HCT116 (cell line): ENCODE measurements around the gene RLN1. TPM values are rescaled to one million over a fixed set of nuclear protein-coding genes. Genes with fewer than 3 reads are reported as not detected.

ENCODE experiments used
- ATAC-seq: fragments of 200-7000 bp; cut with Tn5 transposase; 2 replicates; pipeline ENCODE4 v1.9.1; 2020; ENCODE audit warnings: mild to moderate bottlenecking, moderate library complexity
- BruUV-seq: library from RNA; stranded (reverse); fragments of 400-500 nt; replicated peaks from 2 replicates; lab custom pipeline; 2021; lab: Mats Ljungman, UMichigan
- CTCF ChIA-PET: fragments of 300-600 bp; sonication (Branson Sonifier 250); formaldehyde crosslinking; loops from one replicate; lab custom pipeline; 2021; ENCODE audit warnings: antibody characterized with exemption; lab: Charles Lee
- POLR2A ChIA-PET: fragments of 300-600, 350-600 bp; sonication (Branson Sonifier 250); formaldehyde crosslinking; loops from one replicate; lab custom pipeline; 2021; ENCODE audit warnings: antibody characterized with exemption; lab: Charles Lee
- RAD21 ChIA-PET, 2 experiments: fragments of 300-600 bp; sonication (Branson Sonifier 250); formaldehyde crosslinking; loops; one replicate each; lab custom pipeline; 2023; ENCODE audit warnings: low total read pairs in 2 of 2; ENCODE audit not compliant: uncharacterized antibody in 2 of 2, unreplicated experiment in 2 of 2, low non-redundant PET in 1 of 2; lab: Charles Lee
- DNase-seq: peaks from one replicate; pipeline ENCODE4 v3.0.0-alpha.2; 2010; ENCODE audit warnings: low read depth, low spot score
- H2AFZ ChIP-seq: fragments of 200-600 bp; shearing (Covaris generic), sonication (generic); 2 replicates; pipeline ENCODE4 v1.6.1; 2017; ENCODE audit warnings: low read depth, mixed run types, mixed read lengths, antibody characterized with exemption, low read length; ENCODE audit not compliant: poor library complexity, severe bottlenecking
- H3K27ac ChIP-seq: 2 replicates; pipeline ENCODE4 v1.5.1; 2012; ENCODE audit warnings: low read depth, low read length
- H3K27me3 ChIP-seq: fragments of 200-600 bp; sonication (generic); 2 replicates; pipeline ENCODE4 v1.6.1; 2016; ENCODE audit warnings: mixed run types, low read length, mixed read lengths; ENCODE audit not compliant: insufficient read depth
- H3K36me3 ChIP-seq, 2 experiments: fragments of 200-500 bp in 1 of 2; fragments of 200-600 bp in 1 of 2; sonication (Bioruptor generic) in 1 of 2; sonication (generic) in 1 of 2; 2 replicates each; pipeline versions ENCODE4 v1.5.1 to v1.6.1; 2014 to 2016; ENCODE audit warnings: low read length in 2 of 2, inconsistent platforms in 1 of 2, mixed read lengths in 1 of 2, mixed run types in 1 of 2; ENCODE audit not compliant: insufficient read depth in 2 of 2, control insufficient read depth in 1 of 2
- H3K4me1 ChIP-seq, 2 experiments: fragments of 200-600 bp in 1 of 2; sonication (generic) in 1 of 2; 2 replicates each; pipeline versions ENCODE4 v1.5.1 to v1.6.1; 2012 to 2017; ENCODE audit warnings: low read length in 2 of 2, inconsistent platforms in 1 of 2, mild to moderate bottlenecking in 1 of 2, mixed read lengths in 1 of 2, mixed run types in 1 of 2, moderate library complexity in 1 of 2; ENCODE audit not compliant: insufficient read depth in 2 of 2, control insufficient read depth in 1 of 2
- H3K4me2 ChIP-seq: fragments of 200-600 bp; sonication (generic); 2 replicates; pipeline ENCODE4 v1.6.1; 2017; ENCODE audit warnings: mixed run types, low read length, mixed read lengths
- H3K4me3 ChIP-seq, 2 experiments: fragments of 200-600 bp in 1 of 2; sonication (generic) in 1 of 2; replicated peaks in 1 of 2; 2 replicates each; pipeline ENCODE4 v1.5.1; 2011 to 2016; ENCODE audit warnings: low read length in 2 of 2, control low read depth in 1 of 2, low read depth in 1 of 2, mild to moderate bottlenecking in 1 of 2, mixed read lengths in 1 of 2, mixed run types in 1 of 2
- H3K79me2 ChIP-seq: fragments of 200-600 bp; sonication (generic); 2 replicates; pipeline ENCODE4 v1.6.1; 2017; ENCODE audit warnings: mild to moderate bottlenecking, mixed run types, low read length, moderate library complexity, mixed read lengths; ENCODE audit not compliant: insufficient read depth
- H3K9ac ChIP-seq: fragments of 200-600 bp; sonication (generic); 2 replicates; pipeline ENCODE4 v1.6.1; 2016; ENCODE audit warnings: low read length, mixed read lengths
- H3K9me2 ChIP-seq: fragments of 200-600 bp; sonication (generic), shearing (Covaris generic); 2 replicates; pipeline ENCODE4 v1.6.1; 2017; ENCODE audit warnings: mixed run types, mild to moderate bottlenecking, moderate library complexity; ENCODE audit not compliant: insufficient read depth
- H3K9me3 ChIP-seq, 2 experiments: fragments of 200-500 bp in 1 of 2; fragments of 200-600 bp in 1 of 2; sonication (Bioruptor generic) in 1 of 2; sonication (generic) in 1 of 2; 2 replicates each; pipeline ENCODE4 v1.6.1; 2014 to 2017; ENCODE audit warnings: low read length in 2 of 2, mixed read lengths in 2 of 2, inconsistent platforms in 1 of 2, low read depth in 1 of 2, mild to moderate bottlenecking in 1 of 2, mixed run types in 1 of 2, moderate library complexity in 1 of 2; ENCODE audit not compliant: control insufficient read depth in 1 of 2, insufficient read depth in 1 of 2
- H4K20me1 ChIP-seq: fragments of 200-600 bp; sonication (generic), shearing (Covaris generic); 2 replicates; pipeline ENCODE4 v1.6.1; 2017; ENCODE audit warnings: mixed run types, mild to moderate bottlenecking, moderate library complexity; ENCODE audit not compliant: insufficient read depth
- CBX3 ChIP-seq: IDR thresholded peaks from 2 replicates; pipeline ENCODE4 v1.6.1; 2012; ENCODE audit warnings: low read depth
- EGR1 ChIP-seq: IDR thresholded peaks from 2 replicates; pipeline ENCODE4 v1.6.1; 2012; ENCODE audit warnings: low read depth
- ELF1 ChIP-seq: IDR thresholded peaks from 2 replicates; pipeline ENCODE4 v1.6.1; 2012; ENCODE audit warnings: low read depth, borderline replicate concordance
- EZH2 ChIP-seq: fragments of 200-600 bp; sonication (generic); IDR thresholded peaks from 2 replicates; pipeline ENCODE4 v1.6.1; 2017; ENCODE audit warnings: antibody characterized with exemption, mixed run types
- EZH2phosphoT487 ChIP-seq: fragments of 200-600 bp; IDR thresholded peaks from 2 replicates; pipeline ENCODE4 v1.6.1; 2018; ENCODE audit warnings: antibody characterized with exemption, borderline replicate concordance
- FOSL1 ChIP-seq: IDR thresholded peaks from 2 replicates; pipeline ENCODE4 v1.6.1; 2012; ENCODE audit warnings: low read depth
- JUND ChIP-seq: IDR thresholded peaks from 2 replicates; pipeline ENCODE4 v1.6.1; 2012
- RAD21 ChIP-seq: IDR thresholded peaks from 2 replicates; pipeline ENCODE4 v1.6.1; 2012; ENCODE audit warnings: low read depth, mild to moderate bottlenecking
- TCF7L2 ChIP-seq: IDR thresholded peaks from 2 replicates; pipeline ENCODE4 v1.7.0; 2011; ENCODE audit warnings: borderline replicate concordance, inconsistent platforms; ENCODE audit not compliant: insufficient read depth, insufficient read length; ENCODE audit errors: extremely low read depth
- YY1 ChIP-seq: IDR thresholded peaks from 2 replicates; pipeline ENCODE4 v1.6.1; 2011; ENCODE audit warnings: low read length, low read depth, moderate library complexity, mild to moderate bottlenecking; ENCODE audit not compliant: insufficient replicate concordance; ENCODE audit errors: extremely low read depth
- ZFX ChIP-seq: fragments of 450-650 bp; IDR thresholded peaks from 2 replicates; pipeline ENCODE4 v1.6.1; 2017
- ZNF274 ChIP-seq: fragments of 200-500 bp; sonication (Bioruptor generic); IDR thresholded peaks from 2 replicates; pipeline ENCODE4 v1.6.1; 2014; ENCODE audit warnings: mild to moderate bottlenecking, low read depth, low read length, inconsistent platforms
- intact Hi-C: fragments of 100-400 bp; cut with micrococcal nuclease; formaldehyde crosslinking; loops from 2 replicates; pipeline ENCODE4 v1.10.0; 2022
- total RNA-seq: library from RNA; stranded (reverse); gene quantifications from one replicate; pipeline ENCODE4 v1.2.1, GENCODE V29; 2021; ENCODE audit not compliant: unreplicated experiment
- TF ChIP-seq, protein P1 (sequence below): IDR thresholded peaks from 2 replicates; pipeline ENCODE4 v1.6.1; 2012
- TF ChIP-seq, protein P2 (sequence below): IDR thresholded peaks from 2 replicates; pipeline ENCODE4 v1.6.1; 2011; ENCODE audit warnings: mild to moderate bottlenecking, low read length, moderate library complexity; ENCODE audit not compliant: insufficient replicate concordance; ENCODE audit errors: extremely low read depth
- TF ChIP-seq, protein P3 (sequence below): IDR thresholded peaks from 2 replicates; pipeline ENCODE4 v1.6.1; 2012; ENCODE audit warnings: low read depth

The RLN1 gene
- total RNA-seq, 1 experiment from 2014 or later, result not detected

GRCh38 chr9:5310851-5311250, 28.8 kb downstream of the RLN1 start:
- CTCF ChIA-PET, result no interaction called here
- Histone ChIP-seq H4K20me1 (no peaks in the 10 kb centered on the region), H3K4me1 (no peaks in the 10 kb centered on the region), H2AFZ (no peak overlapping the region), H3K36me3 (no peaks in the 10 kb centered on the region), H3K4me2 (no peak overlapping the region), H3K27ac (no peak overlapping the region), H3K27me3 (no peaks in the 10 kb centered on the region), H3K9ac (no peak overlapping the region), H3K79me2 (no peaks in the 10 kb centered on the region), H3K4me3 (no peak overlapping the region), H3K9me2 (no peaks in the 10 kb centered on the region), H3K9me3 (no peaks in the 10 kb centered on the region)
- POLR2A ChIA-PET, result no interaction called here
- DNase-seq (no peak), ATAC-seq (no peak)
- no TSS peak for BruUV-seq
- RAD21 ChIA-PET, result interaction anchor here in 1 of 2 experiments (0.7 kb wide), 1 partner anchor 125 kb away, joined by 3 read pairs; no protein-coding TSS in a partner anchor
- TF ChIP-seq ZNF274 (no peak), ZFX (no peak), ELF1 (no peak), EGR1 (no peak), RAD21 (no peak)
- TF ChIP-seq, protein P1, sequence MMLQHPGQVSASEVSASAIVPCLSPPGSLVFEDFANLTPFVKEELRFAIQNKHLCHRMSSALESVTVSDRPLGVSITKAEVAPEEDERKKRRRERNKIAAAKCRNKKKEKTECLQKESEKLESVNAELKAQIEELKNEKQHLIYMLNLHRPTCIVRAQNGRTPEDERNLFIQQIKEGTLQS, result no peak
- intact Hi-C loops, result no loop called here

- Histone ChIP-seq H3K4me2 (no peak overlapping the region), H3K27ac (no peak overlapping the region), H2AFZ (no peak overlapping the region), H3K36me3 (no peaks in the 10 kb centered on the region), H3K27me3 (no peaks in the 10 kb centered on the region), H3K4me1 (no peaks in the 10 kb centered on the region), H4K20me1 (no peaks in the 10 kb centered on the region), H3K9ac (no peak overlapping the region), H3K9me2 (no peaks in the 10 kb centered on the region), H3K4me3 (no peak overlapping the region), H3K79me2 (no peaks in the 10 kb centered on the region), H3K9me3 (no peaks in the 10 kb centered on the region)
- intact Hi-C loops, result no loop called here
- no peak for ATAC-seq
- POLR2A ChIA-PET, result no interaction called here
- DNase-seq, result no peak
- CTCF ChIA-PET, result no interaction called here
- no peak for TF ChIP-seq EGR1
- TF ChIP-seq JUND, result no peak
- no peak for TF ChIP-seq ELF1
- TF ChIP-seq, protein P1, result no peak
- no peak for TF ChIP-seq YY1
- no peak for TF ChIP-seq FOSL1
- TF ChIP-seq, protein P2, sequence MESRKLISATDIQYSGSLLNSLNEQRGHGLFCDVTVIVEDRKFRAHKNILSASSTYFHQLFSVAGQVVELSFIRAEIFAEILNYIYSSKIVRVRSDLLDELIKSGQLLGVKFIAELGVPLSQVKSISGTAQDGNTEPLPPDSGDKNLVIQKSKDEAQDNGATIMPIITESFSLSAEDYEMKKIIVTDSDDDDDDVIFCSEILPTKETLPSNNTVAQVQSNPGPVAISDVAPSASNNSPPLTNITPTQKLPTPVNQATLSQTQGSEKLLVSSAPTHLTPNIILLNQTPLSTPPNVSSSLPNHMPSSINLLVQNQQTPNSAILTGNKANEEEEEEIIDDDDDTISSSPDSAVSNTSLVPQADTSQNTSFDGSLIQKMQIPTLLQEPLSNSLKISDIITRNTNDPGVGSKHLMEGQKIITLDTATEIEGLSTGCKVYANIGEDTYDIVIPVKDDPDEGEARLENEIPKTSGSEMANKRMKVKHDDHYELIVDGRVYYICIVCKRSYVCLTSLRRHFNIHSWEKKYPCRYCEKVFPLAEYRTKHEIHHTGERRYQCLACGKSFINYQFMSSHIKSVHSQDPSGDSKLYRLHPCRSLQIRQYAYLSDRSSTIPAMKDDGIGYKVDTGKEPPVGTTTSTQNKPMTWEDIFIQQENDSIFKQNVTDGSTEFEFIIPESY, result no peak
- no peak for TF ChIP-seq EZH2phosphoT487
- TF ChIP-seq CBX3, result no peak
- TF ChIP-seq EZH2, result no peak
- TF ChIP-seq, protein P3, sequence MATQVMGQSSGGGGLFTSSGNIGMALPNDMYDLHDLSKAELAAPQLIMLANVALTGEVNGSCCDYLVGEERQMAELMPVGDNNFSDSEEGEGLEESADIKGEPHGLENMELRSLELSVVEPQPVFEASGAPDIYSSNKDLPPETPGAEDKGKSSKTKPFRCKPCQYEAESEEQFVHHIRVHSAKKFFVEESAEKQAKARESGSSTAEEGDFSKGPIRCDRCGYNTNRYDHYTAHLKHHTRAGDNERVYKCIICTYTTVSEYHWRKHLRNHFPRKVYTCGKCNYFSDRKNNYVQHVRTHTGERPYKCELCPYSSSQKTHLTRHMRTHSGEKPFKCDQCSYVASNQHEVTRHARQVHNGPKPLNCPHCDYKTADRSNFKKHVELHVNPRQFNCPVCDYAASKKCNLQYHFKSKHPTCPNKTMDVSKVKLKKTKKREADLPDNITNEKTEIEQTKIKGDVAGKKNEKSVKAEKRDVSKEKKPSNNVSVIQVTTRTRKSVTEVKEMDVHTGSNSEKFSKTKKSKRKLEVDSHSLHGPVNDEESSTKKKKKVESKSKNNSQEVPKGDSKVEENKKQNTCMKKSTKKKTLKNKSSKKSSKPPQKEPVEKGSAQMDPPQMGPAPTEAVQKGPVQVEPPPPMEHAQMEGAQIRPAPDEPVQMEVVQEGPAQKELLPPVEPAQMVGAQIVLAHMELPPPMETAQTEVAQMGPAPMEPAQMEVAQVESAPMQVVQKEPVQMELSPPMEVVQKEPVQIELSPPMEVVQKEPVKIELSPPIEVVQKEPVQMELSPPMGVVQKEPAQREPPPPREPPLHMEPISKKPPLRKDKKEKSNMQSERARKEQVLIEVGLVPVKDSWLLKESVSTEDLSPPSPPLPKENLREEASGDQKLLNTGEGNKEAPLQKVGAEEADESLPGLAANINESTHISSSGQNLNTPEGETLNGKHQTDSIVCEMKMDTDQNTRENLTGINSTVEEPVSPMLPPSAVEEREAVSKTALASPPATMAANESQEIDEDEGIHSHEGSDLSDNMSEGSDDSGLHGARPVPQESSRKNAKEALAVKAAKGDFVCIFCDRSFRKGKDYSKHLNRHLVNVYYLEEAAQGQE, result no peak
- TF ChIP-seq TCF7L2, result no peak
- RAD21 ChIA-PET, result interaction anchor here in 1 of 2 experiments (0.7 kb wide), 1 partner anchor 291 kb away, joined by 4 read pairs; no protein-coding TSS in a partner anchor
- no TSS peak for BruUV-seq
Observed at GRCh38 chr9:5305741-5306140, 33.9 kb downstream of the RLN1 start.
